Raji (cell line): ENCODE data around the gene KANSL1.

Experiments used
- POLR2A ChIP-seq: IDR thresholded peaks from 2 replicates; pipeline ENCODE4 v1.6.1; 2011; ENCODE audit warnings: low read depth, low read length, control low read depth; ENCODE audit not compliant: insufficient read depth

Gene KANSL1

GRCh38 chr17:45985447-45985846, 207.8 kb downstream of the KANSL1 start:
- TF ChIP-seq POLR2A, result no peak

GRCh38 chr17:45984368-45984767, 208.9 kb downstream of the KANSL1 start:
- no peak for TF ChIP-seq POLR2A

DNA sequence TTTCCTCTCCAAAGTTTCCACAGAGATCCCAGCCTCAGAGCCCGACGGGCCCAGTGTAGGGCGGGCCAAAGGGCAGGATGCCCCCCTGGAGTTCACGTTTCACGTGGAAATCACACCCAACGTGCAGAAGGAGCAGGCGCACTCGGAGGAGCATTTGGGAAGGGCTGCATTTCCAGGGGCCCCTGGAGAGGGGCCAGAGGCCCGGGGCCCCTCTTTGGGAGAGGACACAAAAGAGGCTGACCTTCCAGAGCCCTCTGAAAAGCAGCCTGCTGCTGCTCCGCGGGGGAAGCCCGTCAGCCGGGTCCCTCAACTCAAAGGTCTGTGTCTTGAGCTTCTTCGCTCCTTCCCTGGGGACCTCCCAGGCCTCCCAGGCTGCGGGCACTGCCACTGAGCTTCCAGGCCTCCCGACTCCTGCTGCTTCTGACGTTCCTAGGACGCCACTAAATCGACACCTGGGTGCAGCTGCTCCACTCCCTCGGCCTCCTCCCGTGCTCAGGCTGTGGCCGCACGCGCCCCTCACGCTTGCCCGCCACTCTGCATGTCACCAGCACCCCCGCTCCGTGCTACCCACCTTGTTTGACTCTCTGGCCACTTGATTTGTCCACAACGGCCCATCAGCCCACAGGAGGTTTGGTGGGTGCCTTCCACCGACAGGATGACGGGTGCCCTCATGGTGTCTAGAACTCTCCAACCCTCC, 209.5 kb downstream of the KANSL1 start:
- TF ChIP-seq POLR2A, result no peak

DNA sequence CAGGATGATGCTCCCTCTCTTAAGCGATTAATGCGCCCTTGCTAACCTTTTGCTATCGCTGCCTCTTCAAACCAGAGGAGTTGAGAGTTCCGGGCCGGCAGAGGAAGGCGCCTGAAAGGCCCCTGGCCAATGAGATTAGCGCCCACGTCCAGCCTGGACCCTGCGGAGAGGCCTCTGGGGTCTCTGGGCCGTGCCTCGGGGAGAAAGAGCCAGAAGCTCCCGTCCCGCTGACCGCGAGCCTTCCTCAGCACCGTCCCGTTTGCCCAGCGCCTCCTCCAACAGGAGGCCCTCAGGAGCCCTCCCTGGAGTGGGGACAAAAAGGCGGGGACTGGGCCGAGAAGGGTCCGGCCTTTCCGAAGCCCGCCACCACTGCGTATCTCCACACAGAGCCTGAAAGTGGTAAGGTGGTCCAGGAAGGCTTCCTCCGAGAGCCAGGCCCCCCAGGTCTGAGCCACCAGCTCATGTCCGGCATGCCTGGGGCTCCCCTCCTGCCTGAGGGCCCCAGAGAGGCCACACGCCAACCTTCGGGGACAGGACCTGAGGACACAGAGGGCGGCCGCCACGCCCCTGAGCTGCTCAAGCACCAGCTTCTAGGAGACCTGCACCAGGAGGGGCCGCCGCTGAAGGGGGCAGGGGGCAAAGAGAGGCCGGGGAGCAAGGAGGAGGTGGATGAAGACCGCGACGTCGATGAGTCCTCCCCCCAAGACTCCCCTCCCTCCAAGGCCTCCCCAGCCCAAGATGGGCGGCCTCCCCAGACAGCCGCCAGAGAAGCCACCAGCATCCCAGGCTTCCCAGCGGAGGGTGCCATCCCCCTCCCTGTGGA, 210.2 kb downstream of the KANSL1 start:
- TF ChIP-seq POLR2A, result no peak

- TF ChIP-seq POLR2A, result no peak
These were observed 211.9 kb downstream of the KANSL1 start for GRCh38 chr17:45981306-45981705.

DNA sequence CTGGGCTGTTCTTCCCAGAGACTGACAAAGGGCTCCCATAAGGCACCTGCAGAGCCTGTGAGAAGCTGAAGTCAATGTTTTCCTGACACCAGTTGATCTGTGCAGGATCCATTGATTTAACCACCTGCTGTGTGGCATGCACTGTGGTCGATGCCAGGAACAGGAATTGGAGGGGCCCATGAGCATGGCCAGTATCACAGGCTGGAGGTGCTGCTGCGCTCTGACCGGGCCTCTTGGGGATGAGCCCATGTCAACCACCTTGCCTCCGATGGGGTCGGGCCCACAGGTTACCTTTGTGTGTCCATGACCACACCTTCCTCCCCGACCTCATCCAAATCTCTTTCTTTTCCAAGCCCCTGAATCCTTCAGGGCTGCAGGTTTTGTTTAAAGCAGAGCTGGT, 212.4 kb downstream of the KANSL1 start:
- no peak for TF ChIP-seq POLR2A
